ENCODE results near the gene BMERB1.
"Not testable (repeated sequence)": the region's sequence is repeated elsewhere in the genome, so short reads cannot be mapped to it uniquely, and the experiment has no call there.

BMERB1 gene

DNA sequence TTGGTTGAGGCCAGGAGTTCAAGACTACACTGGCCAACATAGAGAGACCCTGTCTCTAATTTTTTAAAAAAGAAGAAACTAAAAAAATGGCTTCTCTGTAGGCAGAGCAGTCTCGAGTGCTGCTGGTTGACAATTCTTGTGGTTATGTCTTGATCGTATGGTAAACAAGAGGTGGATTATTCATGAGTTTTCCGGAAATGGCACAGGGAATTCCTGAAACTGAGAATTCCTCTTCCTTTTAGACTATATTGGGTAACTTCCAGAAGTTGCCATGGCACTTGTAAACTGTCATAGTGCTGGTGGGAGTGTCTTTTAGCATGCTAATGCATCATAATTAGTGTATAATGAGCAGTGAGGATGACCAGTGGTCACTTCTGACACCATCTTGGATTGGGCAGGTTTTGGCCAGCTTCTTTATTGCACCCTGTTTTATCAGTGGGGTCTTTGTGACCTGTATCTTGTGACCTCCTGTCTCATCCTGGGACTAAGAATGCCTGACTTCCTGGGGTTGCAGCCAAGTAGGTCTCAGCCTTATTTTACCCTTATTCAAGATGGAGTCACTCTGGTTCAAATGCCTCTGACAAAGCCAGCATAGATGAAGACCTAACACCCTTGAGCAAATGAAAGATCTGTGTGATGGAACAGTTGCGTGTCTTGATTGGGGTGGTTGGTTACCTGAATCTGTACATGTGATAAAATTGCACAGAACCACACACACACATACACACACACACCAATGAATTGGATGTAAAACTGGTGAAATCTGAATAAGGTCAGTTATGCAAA lies 30.2 kb downstream of the BMERB1 start:
- DNase-seq = no peak

DNA sequence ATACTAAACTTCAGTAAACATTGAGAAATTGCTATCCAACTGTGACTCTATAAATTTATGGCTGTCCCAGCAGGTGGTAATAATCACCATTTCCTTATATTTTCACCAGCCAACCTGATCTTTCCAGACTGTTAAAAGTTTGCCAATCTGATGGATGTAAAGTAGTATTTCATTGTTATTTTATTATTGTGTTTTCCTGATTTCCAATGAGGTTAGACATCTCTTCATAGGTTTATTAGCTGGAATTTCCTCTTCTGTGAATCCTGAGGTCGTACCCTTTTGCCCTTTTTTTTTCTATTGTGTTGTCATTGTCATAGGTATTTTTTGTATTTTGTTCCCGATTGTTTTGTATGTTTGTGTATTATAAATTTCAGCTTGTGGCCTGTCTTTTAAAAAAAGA lies 31.7 kb downstream of the BMERB1 start:
- no peak for DNase-seq

DNA sequence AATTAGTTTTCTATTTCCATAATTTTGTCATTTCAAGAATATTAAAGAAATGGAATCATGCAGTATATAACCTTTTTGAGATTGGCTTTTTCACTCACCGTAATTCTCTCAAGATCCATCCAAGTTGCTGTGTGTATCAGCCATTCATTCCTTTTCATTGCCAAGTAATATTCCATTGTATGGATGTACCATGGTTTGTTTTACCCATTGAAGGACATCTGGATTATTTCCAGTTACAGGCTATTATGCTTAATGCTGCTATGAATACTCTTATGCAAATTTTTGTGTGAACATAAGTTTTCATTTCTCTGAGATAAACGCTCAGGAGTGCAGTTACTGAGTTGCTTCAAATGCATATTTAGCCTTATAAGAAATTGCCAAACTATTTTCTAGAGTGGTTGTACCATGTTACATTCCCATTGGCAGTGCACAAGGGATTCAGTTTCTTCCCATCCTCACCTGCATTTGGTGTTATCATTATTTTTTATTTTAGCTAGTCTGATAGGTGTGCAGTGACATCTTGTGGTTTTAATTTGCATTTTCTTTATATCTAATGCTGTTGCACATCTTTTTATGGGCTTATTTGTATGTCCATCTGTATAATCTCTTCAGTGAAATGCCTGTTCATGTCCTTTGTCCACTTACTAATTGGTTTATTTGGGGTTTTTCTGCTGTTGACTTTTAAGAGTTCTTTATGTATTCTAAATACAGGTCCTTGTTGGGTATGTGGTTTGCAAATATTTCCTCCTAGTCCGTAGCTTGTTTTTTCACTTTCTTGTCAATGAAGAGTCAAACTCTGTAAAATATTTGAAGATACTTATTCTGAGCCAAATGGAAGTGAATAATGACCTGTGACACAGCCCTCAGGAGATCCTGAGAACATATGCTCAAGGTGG lies 32.7 kb downstream of the BMERB1 start:
- peak in 1 of 2 experiments; percentile 1 for DNase-seq

DNA sequence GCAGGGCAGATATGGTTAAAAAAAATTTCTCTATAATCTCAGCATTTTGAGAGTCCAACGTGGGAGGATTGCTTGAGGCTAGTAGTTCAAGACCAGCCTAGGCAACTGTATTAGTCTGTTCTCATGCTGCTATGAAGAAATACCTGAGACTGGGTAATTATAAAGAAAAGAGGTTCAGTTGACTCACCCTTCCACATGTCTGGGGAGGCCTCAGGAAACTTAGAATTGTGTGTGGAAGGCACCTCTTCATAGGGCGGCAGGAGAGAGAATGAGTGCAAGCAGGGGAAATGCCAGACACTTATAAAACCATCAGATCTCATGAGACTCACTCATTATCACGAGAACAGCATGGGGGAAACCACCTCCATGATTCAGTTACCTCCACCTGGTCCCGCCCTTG lies 42.6 kb downstream of the BMERB1 start:
- DNase-seq = not testable (repeated sequence)

DNA sequence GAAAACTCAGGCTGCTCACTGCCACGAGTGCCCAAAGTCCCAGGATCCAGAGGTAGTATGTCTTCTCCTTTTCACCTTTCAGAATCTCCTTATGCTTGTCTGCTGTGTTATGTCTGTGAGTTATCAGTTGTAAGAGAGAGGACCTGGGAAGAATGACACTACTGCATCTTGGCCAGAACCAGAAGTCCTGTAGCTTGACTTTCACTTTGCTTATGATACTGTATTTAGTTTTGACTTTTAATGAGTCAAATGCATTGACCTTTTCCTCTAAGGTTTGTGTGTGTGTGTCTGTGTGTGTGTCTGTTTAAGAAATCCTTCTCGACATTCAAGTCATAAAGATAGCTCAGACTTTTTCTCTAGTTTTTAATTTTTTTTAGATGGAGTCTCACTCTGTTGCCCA lies 43.4 kb downstream of the BMERB1 start:
- no peak for DNase-seq

DNA sequence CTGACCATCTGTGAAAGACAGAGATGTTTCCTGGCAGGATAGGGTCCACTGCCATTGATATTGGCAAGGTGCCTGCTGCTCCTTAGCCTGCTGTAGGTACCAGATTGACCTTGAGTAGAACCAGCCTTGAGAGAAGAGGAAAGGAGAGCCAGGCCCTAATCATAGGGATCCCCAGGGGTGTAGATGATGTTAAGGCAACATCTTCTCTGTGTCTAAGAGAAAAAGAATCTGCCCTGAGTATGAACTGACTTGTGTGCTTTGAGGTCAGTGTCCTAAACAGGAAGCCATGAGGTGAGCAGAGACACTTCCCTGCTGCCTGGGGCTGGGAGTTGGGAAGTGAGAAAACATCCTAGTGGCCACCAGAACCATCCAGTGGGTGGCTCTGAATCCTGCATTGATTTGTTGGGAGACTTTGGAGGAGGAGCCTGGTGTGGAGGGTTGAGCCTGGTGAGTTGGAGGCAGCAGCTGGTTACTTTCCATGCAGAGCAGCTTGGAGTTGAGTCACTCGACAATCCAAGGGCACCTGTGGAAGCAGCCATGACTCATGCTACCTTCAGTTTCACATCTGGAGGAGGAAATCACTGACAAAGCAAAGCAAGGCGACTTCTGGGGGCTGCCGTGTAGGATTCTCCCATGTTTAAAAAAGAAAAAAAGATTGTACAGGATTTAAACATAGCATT lies 47.8 kb downstream of the BMERB1 start:
- no peak for DNase-seq

DNA sequence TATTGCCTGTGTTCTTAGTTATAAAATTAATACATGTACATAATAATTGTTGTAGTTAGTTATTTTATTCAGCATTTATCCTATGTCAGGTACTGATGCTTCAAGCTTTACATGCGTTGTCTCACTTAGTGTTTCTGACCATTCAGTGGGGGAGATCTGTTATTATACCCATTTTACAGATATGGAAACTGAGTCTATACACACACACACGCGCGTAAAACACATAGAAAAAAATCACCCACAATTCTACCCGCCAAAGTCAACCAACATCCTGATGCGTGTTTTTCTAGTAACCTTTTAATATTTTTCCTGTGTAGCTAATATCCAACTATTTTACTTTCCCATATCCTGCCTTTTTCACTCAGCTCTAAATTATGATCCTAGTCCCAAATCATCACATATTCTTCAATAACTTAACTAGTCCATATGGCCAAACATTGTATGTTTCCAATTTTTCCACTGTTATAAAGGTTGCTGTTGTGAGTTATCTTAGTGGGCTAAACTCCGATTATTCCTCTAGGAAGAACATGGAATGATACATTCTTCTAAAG lies 48.4 kb downstream of the BMERB1 start:
- no peak for DNase-seq

DNA sequence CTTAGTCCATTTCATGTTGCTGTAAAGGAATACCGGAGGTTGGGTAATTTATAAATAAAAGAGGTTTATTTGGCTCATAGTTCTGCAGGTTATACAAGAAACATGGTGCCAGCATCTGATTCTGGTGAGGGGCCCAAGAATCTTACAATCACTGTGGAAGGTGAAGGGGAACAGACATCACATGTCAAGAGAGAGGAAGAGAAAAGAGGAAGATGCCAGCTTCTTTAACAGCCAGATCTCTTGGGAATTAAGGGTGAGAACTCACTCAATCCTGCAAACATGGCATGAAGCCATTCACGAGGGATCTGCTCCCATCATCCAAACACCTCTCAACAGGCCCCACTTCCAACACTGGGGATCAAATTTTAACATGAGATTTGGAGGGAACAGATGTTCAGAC lies 49.5 kb downstream of the BMERB1 start:
- no peak for DNase-seq

DNA sequence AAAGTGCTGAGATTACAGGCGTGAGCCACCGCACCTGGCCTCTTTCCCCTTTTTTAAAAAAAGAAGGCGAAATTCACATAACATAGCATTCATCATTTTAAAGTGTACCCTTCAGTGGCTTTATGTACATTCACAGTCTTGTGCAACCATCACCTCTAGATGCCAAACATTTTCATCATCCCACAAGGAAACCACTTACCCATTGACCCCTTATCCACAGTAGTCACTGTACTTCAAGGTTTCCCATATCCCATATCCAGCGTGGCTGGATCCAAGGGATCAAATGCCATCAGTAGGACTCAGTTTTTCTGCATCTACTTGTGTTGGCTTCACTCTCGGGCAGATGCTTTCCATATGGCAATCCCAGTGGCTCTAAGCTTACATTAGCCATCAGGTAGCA lies 50.3 kb downstream of the BMERB1 start:
- no peak for DNase-seq

DNA sequence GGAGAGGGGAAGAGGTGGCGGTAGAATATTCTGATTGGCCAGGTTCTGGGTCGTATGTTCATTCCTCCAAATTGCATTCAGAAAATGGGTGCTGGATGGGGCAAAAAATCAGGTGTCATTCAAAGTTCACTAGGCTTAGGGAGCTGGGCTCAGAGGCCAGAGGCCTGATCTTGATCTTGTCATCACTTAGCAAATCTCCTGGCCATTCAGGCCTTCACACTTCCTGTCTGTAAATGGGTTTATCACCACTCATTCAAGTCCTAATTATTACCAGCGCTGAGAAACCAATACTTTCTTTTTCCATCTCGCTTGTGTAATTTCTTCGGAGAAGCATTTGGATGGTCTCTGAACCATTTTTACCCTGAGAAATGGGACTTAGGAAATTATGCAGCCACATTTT lies 50.8 kb downstream of the BMERB1 start:
- DNase-seq = no peak

DNA sequence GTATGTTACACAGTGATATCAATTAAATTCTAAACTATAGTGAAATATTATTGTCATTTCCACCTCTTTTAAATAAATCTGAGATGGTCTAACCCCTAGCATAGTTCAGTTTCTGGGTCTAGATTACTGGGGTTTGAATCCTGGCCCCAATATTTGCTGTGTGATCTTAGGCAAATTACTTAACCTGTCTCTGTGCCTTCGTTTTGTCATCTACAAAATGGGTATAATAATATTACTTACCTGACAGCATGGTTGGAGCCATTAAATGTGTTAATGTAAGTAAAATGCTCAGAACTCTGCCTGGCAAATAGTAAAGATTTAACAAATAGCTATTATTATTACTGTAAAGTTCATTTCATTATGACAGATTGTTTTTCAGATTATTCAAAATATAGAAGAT lies 52.3 kb downstream of the BMERB1 start:
- DNase-seq = no peak

DNA sequence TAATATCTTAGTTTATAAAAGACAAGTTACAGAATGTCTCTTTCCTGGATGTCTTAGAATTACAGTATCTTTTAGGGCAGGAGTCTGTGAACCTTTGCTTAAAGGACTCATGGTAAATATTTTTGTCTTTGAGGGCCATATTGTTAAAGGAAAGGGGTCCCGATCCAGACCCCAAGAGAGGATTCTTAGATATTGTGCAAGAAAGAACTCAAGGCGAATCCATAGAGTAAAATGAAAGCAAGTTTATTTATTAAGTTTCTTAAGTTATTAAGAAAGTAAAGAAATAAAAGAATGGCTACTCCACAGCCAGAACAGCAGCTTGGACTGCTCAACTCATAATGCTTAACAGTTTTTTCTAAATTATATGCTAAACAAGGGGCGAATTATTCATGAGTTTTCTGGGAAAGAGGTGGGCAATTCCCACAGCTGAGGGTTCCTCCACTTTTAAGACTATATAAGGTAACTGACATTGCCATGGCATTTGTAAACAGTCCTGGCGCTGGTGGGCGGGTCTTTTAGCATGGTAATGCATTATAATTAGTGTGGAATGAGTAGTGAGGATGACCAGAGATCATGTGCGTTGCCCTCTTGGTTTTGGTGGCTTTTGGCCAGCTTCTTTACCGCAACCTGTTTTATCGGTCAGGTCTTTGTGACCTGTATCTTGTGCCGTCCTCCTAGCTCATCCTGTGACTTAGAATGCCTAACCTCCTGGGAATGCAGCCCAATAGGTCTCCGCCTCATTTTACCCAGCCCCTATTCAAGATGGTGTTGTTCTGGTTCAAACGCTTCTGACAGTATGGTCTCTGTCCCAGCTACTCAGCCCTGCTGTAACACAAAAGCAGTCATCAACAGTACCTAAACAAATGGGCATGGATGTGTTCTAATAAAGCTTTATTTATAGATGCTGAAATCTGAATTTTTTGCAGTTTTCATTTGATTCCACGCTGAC lies 53.2 kb downstream of the BMERB1 start:
- DNase-seq = no peak

DNA sequence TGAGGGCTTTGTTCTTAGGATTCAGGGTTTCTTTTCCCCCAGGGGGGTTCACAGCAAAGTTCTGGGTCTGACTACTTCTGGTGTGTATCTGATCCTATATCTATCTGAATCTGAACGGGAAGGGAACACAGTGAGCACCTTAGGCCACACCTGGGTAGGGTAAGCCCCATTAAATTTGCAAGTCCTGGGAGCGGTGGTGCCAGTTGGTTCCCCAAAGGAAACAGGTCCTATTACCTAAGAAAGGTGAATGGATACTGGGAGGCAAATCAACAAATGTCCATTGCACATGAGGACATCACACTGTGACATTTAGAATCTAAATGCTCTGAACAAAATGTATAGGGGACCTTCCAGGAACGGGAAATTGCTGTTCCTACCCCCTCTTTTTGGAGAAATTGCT lies 54.6 kb downstream of the BMERB1 start:
- no peak for DNase-seq

DNA sequence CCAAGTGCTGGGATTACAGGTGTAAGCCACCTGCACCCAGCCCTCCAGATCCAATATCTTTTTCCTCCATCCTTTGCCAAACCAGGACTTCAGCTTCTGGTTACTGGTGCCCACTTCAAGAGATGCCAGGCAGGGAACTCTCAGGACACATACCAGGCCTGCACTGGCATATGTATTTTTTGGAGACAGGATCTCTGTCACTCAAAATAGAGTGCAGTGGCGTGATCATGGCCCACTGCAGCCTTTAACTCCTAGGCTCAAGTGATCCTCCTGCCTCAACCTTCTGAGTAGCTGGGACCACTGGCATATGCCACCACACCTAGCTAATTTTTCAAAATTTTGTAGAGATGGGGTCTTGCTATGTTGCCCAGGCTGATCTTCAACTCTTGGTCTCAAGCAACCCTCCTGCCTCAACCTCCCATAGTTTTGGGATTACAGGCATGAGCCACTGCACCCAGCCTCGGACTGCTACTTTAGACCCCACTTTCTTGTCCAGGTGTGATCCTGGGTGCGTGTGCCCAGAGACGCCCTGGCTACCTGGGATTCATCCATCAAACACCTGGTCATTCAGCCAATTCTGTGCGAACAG lies 55.8 kb downstream of the BMERB1 start:
- no peak for DNase-seq

DNA sequence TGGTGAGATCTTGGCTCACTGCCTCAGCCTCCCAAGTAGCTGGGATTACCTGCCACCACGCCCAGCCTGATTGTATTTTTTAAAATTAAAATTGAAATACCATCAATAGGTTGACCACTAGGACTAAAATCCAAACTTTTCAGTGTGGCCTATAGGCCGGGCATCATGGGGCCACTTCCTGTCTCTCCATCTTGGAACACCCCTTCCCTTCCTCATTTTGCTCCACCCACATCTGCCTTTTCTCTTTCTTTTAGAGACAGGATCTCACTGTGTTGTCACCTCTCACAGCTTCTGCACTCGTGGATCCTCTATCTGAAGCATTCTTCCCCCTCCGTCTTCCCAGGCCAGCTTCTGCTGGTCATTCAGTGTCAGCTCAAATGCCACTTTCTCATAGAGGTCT lies 57.0 kb downstream of the BMERB1 start:
- DNase-seq = no peak

DNA sequence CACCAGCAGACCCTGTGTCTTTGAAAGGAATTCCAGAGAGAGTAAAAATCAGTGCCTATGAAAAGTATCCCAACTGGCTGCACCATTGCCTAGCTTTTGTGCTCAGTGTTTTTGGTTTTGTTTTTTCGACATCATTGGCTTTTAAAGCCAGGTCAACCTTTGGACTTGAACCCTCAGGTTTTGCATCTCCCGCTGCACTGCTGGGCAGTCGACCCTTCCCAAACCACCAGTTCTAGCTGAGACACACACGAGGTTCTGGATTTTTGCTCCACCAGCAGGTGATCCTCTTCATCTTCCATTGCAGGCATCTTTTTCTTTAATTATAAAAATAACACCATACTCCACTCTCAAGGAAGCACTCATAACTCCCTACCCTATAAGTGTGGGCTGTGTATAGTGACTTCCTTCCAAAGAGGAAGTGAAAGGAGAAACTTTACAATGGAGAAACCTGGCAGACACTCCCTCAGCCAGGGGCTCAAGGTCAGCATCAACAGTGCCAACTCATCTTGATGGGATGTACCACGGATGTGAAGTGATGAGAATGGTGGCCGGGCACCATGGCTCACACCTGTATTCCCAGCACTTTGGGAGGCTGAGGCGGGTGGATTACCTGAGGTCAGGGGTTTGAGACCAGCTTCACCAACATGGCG lies 57.8 kb downstream of the BMERB1 start:
- DNase-seq = no peak

DNA sequence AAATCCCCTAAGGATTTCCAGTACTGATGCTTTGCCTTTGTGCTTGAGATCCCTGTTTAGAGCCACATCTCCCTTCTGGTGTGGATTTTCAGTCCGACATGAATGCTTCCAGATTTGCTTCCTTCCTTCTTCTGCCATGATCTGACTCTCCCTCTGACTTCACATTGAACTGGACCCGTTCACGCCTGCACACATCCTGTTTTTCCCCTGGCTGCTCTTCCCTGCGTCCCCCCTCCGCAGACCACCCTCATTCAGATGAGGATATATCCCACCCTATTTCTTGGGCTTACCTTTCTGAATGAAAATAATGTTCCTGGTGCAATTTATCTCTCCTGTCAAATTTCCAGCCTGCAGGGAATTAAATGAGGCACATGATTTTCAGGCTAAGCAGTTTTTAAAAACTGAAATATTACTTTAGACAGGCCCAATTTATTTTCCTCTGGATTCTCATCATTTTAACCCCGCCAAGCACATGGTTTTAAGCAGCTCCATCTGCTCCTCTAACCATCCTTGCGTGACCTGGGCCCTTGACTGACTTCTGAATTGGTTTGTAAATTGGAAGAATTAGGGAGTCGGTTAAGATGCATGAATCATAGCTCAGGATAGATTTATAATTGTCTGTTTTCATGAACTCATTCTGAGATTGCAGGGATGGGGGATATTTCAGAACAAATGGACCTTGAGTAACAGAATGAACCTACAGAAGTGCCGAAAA lies 59.2 kb downstream of the BMERB1 start:
- DNase-seq = no peak

DNA sequence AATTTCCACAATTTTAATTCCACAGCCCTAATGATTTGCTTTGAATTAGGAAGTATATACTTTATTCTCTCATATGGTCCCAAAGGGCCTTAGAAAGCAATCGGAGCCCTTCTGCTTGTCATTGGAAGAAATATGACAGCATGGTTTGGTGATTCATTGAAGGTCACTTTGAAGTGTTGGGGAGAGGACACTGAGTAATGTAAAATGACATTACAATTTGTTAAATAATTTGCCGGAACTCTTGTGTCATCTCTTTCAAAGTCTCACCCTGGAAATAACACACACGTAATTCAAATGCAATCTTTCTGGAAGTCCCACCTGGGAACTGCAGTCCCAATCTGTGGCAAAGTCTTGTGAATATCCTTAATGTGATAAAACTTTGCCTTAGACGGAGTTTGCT lies 59.8 kb downstream of the BMERB1 start:
- DNase-seq = no peak

DNA sequence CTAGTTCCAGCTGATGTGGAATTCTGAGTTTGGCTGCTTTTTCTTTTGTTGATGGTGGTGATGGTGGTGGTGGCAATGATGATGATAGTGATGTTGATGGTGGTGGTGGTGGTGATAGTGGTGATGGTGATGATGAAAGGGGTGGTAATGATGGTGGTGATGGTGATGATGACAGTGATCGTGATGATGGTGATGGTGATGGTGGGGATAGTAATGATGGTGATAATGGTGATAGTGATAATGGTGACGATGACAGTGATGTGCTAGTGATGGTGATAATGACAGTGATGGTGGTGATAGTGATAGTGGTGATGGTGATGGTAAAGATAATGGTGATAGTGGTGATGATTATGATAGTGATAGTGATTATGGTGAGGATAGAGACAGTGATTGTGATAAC lies 61.5 kb downstream of the BMERB1 start:
- DNase-seq = no peak

DNA sequence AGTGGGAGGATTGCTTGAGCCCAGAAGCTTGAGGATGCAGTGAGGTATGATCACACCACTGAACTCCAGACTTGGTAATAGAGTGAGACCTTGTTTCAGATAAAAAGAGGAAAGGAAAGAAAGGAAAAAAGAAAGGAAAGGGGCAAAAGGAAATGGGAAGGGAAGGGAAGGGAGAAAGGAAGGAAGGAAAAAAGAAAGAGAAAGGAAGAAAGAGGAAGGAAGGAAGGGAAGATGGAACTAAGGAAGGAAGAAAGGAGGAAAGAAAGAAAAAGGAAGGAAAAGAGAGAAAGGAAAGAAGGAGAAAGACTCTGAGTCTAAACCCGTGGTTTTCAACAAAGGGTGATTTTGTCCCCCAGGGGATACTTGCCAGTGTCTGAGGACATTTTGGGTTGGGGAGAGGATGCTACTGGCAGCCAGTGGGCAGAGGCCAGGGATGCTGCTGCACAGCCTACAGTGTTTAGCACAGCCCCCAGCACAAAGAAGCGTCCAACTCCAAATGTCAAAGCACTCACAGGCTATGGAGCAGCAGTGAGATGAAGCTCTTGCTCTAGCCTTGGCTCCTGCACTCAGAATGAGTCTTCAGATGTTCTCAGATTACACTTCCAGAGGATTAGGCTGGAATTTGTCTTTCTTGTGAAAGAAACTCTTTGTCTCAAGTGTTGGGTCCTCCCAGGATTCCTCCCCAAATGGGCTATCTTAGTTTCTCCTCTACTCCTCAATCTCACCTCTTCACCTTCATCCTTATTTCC lies 64.2 kb downstream of the BMERB1 start:
- no peak for DNase-seq

All from AML-193 (cell line).